ENCODE measurements around the gene PRR30. TPM values are rescaled to one million over a fixed set of nuclear protein-coding genes. Genes with fewer than 3 reads are reported as not detected.

PRR30 gene
- total RNA-seq, 4 donors from 2014 or later: 0.27 to 0.67 TPM; not detected in 2

GRCh38 chr2:27108221-27108620, 31.0 kb downstream of the PRR30 start:
- H3K27me3 ChIP-seq: no peaks in the 10 kb centered on the region
- TF ChIP-seq, protein P1, sequence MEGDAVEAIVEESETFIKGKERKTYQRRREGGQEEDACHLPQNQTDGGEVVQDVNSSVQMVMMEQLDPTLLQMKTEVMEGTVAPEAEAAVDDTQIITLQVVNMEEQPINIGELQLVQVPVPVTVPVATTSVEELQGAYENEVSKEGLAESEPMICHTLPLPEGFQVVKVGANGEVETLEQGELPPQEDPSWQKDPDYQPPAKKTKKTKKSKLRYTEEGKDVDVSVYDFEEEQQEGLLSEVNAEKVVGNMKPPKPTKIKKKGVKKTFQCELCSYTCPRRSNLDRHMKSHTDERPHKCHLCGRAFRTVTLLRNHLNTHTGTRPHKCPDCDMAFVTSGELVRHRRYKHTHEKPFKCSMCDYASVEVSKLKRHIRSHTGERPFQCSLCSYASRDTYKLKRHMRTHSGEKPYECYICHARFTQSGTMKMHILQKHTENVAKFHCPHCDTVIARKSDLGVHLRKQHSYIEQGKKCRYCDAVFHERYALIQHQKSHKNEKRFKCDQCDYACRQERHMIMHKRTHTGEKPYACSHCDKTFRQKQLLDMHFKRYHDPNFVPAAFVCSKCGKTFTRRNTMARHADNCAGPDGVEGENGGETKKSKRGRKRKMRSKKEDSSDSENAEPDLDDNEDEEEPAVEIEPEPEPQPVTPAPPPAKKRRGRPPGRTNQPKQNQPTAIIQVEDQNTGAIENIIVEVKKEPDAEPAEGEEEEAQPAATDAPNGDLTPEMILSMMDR (IDR thresholded peaks at IDR 0.05): no peak
- no peak for TF ChIP-seq POLR2A (IDR thresholded peaks at IDR 0.05)
- H3K27ac ChIP-seq: no peak overlapping the region
- intact Hi-C loops (cut with DNase I): no loop called here
- peaks cover 5 to 13% of the 10 kb centered on the region in 2 donors for H3K4me1 ChIP-seq
- DNase-seq: no peak
- no peaks in the 10 kb centered on the region for H3K36me3 ChIP-seq
- H3K4me3 ChIP-seq (replicated peaks in 1 of 3): no peak overlapping the region
- no peaks in the 10 kb centered on the region for H3K9me3 ChIP-seq
- WGBS, 2 donors: 86 to 96% methylated on average over 2 of the region's 2 CpGs

GRCh38 chr2:27105981-27106380, 33.2 kb downstream of the PRR30 start:
- Histone ChIP-seq H3K4me1 (peaks cover 5 to 13% of the 10 kb centered on the region in 2 donors), H3K27me3 (no peaks in the 10 kb centered on the region), H3K4me3 (replicated peaks in 1 of 3) (no peak overlapping the region), H3K9me3 (no peaks in the 10 kb centered on the region), H3K27ac (peak overlapping the region in 1 of 3 donors; percentile 9), H3K36me3 (no peaks in the 10 kb centered on the region)
- TF ChIP-seq, protein P1 (IDR thresholded peaks at IDR 0.05): no peak
- no peak for TF ChIP-seq POLR2A (IDR thresholded peaks at IDR 0.05)
- 16 to 23% methylated on average over 3 of the region's 3 CpGs for WGBS, 2 donors
- DNase-seq: no peak
- intact Hi-C loops (cut with DNase I): no loop called here

DNA sequence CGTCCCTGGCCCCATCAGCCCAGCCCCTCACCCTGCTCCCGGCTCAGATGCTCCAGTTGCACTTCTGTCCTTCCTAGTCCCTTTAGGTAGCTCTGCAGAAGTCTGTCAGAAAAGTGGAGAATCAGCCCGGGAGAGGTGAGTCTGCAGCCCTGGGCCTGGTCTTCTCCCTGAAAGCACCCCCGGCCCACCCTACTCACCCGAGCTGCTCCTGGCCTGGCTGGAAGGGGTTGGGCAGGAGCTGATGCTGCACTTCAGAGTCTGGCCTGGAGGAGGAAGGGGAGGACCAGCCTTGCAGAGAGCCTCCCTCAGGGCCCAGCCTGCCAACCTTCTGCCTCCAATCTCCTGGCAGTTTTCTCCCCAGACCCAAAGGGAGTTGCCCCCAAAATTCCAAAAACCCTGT, 36.9 kb downstream of the PRR30 start:
- 78 to 93% methylated on average over 2 to 3 of the region's 5 CpGs for WGBS, 2 donors
- DNase-seq: no peak
- peaks cover 5 to 13% of the 10 kb centered on the region in 2 donors for H3K4me1 ChIP-seq

GRCh38 chr2:27100036-27100435, 39.2 kb downstream of the PRR30 start:
- Histone ChIP-seq H3K36me3 (no peaks in the 10 kb centered on the region), H3K9me3 (no peaks in the 10 kb centered on the region), H3K27me3 (no peaks in the 10 kb centered on the region), H3K27ac (no peak overlapping the region), H3K4me3 (replicated peaks in 1 of 3) (no peak overlapping the region), H3K4me1 (peaks cover 0 to 10% of the 10 kb centered on the region in 2 donors)
- intact Hi-C loops (cut with DNase I): no loop called here
- no peak for TF ChIP-seq POLR2A (IDR thresholded peaks at IDR 0.05)
- TF ChIP-seq, protein P1 (IDR thresholded peaks at IDR 0.05): no peak
- no peak for DNase-seq
- WGBS, 2 donors: 84 to 90% methylated on average over 7 to 10 of the region's 10 CpGs

More for the DNA sequence above, 36.9 kb downstream of the PRR30 start:
- no peak for TF ChIP-seq POLR2A (IDR thresholded peaks at IDR 0.05)
- TF ChIP-seq, protein P1 (IDR thresholded peaks at IDR 0.05): no peak
- H3K9me3 ChIP-seq: no peaks in the 10 kb centered on the region
- intact Hi-C loops (cut with DNase I): no loop called here
- H3K27ac ChIP-seq: no peak overlapping the region
- H3K27me3 ChIP-seq: no peaks in the 10 kb centered on the region
- H3K4me3 ChIP-seq (replicated peaks in 1 of 3): no peak overlapping the region
- no peaks in the 10 kb centered on the region for H3K36me3 ChIP-seq

DNA sequence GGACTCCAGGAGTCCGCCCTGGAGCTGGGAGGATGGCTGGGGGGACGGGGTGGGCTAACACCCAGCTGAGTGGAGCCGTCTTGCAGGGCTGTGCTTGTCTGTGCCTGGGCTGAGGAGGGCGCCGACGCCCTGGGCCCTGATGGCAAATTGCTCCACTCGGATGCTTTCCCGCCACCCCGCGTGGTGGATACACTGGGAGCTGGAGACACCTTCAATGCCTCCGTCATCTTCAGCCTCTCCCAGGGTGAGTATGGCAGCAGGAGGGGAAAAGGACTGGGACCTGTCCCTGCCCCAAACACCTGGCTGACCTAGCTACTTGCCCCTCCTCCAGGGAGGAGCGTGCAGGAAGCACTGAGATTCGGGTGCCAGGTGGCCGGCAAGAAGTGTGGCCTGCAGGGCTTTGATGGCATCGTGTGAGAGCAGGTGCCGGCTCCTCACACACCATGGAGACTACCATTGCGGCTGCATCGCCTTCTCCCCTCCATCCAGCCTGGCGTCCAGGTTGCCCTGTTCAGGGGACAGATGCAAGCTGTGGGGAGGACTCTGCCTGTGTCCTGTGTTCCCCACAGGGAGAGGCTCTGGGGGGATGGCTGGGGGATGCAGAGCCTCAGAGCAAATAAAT, 39.8 kb downstream of the PRR30 start:
- H3K27ac ChIP-seq: no peak overlapping the region
- intact Hi-C loops (cut with DNase I): loop anchor here (5.0 to 10.0 kb wide), 3 partner anchors 93 to 205 kb away; partner anchors contain the start of genes DNAJC5G and UCN
- H3K36me3 ChIP-seq: no peaks in the 10 kb centered on the region
- H3K4me1 ChIP-seq: peaks cover 0 to 10% of the 10 kb centered on the region in 2 donors
- no peak overlapping the region for H3K4me3 ChIP-seq (replicated peaks in 1 of 3)
- no peaks in the 10 kb centered on the region for H3K27me3 ChIP-seq
- TF ChIP-seq, protein P1 (IDR thresholded peaks at IDR 0.05): no peak
- TF ChIP-seq POLR2A (IDR thresholded peaks at IDR 0.05): no peak
- no peaks in the 10 kb centered on the region for H3K9me3 ChIP-seq
- WGBS, 2 donors: 89 to 93% methylated on average over 8 to 19 of the region's 19 CpGs
- DNase-seq: no peak

Measured in thyroid gland (tissue), 4 donors.